H1 (cell line): ENCODE measurements around the gene PDE4D. TPM values are rescaled to one million over a fixed set of nuclear protein-coding genes. Genes with fewer than 3 reads are reported as not detected.

Source experiments
- BACH1 ChIP-seq: IDR thresholded peaks from 2 replicates; pipeline ENCODE4 v1.6.1; 2012; ENCODE audit warnings: low read length, improper control_type of control experiment
- KDM1A ChIP-seq: fragments of 200-600, 300-600 bp; sonication (generic); IDR thresholded peaks from 2 replicates; pipeline ENCODE4 v1.7.1; 2016; ENCODE audit warnings: mild to moderate bottlenecking, low read length, borderline replicate concordance
- KDM4A ChIP-seq: IDR thresholded peaks from one replicate; pipeline ENCODE4 v1.7.1; 2012; ENCODE audit warnings: low read depth, mild to moderate bottlenecking, moderate library complexity, low read length, inconsistent platforms; ENCODE audit not compliant: severe bottlenecking
- RBBP5 ChIP-seq: IDR thresholded peaks from 2 replicates; pipeline ENCODE4 v1.7.1; 2012; ENCODE audit warnings: low read depth, mild to moderate bottlenecking, inconsistent platforms, low read length, moderate library complexity, borderline replicate concordance
- SIN3A ChIP-seq, 2 experiments: IDR thresholded peaks in 1 of 2; conservative IDR thresholded peaks in 1 of 2; 2 replicates each; pipeline ENCODE4 v1.6.1; 2011 to 2012; ENCODE audit warnings: low read length in 2 of 2, improper control_type of control experiment in 1 of 2, low read depth in 1 of 2, mild to moderate bottlenecking in 1 of 2
- SIX5 ChIP-seq: IDR thresholded peaks from 2 replicates; pipeline ENCODE4 v1.6.1; 2011; ENCODE audit warnings: mild to moderate bottlenecking, low read depth, low read length
- TEAD4 ChIP-seq: IDR thresholded peaks from 2 replicates; pipeline ENCODE4 v1.6.1; 2012; ENCODE audit warnings: low read depth, low read length, inconsistent platforms, mixed read lengths
- polyA plus RNA-seq, 7 experiments: library from polyadenylated mRNA; depleted of rRNA in 3 of 7; stranded (reverse) in 5 of 7; unstranded in 2 of 7; fragments of >200 nt in 5 of 7; fragments of 200-250 nt in 2 of 7; gene quantifications; 1 replicate in 5 of 7; 2 replicates in 1 of 7; 4 replicates in 1 of 7; pipeline versions ENCODE4 v1.2.1 to v1.2.3, GENCODE V29; 2011 to 2013; ENCODE audit warnings: missing spikeins in 2 of 7, mixed read lengths in 2 of 7
- total RNA-seq: library from RNA; stranded (reverse); fragmentation: NEBNext Ultra II Directional; extraction: Animal tissue kit (Norgen Biotek cat#: 25700); gene quantifications from 2 replicates; pipeline ENCODE4 v1.2.1, GENCODE V29; 2021
- TF ChIP-seq, protein P1 (sequence below): fragments of 300-600 bp; sonication (generic); IDR thresholded peaks from 2 replicates; pipeline ENCODE4 v1.7.1; 2012; ENCODE audit warnings: low read length, moderate library complexity, mild to moderate bottlenecking, inconsistent platforms; ENCODE audit not compliant: insufficient replicate concordance

Gene PDE4D
- total and polyA plus RNA-seq, 2 of the 8 experiments (the other 6 are each of a cell fraction or from before 2014, with no cell fraction given), result 2.3 to 3.7 TPM

DNA sequence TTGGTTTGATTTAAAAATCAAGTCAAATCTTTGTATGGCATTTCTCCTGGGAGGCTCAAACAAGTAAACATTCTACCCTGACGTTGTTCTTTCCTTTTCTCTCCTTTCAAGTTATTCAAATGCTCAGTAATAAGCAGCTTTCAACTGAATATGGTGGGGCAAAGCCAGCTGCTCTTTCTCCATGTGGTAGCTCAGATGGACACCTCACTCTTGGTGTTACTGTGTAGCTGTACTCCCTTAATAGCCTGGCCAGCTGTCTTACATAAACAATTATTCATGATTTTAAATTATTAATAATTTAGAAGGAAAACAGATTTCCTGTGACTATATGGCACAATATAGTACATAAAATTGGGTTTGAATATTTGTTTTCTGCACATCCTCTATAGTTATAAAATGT, 165.2 kb downstream of the PDE4D start (continued):
- TF ChIP-seq, protein P1, sequence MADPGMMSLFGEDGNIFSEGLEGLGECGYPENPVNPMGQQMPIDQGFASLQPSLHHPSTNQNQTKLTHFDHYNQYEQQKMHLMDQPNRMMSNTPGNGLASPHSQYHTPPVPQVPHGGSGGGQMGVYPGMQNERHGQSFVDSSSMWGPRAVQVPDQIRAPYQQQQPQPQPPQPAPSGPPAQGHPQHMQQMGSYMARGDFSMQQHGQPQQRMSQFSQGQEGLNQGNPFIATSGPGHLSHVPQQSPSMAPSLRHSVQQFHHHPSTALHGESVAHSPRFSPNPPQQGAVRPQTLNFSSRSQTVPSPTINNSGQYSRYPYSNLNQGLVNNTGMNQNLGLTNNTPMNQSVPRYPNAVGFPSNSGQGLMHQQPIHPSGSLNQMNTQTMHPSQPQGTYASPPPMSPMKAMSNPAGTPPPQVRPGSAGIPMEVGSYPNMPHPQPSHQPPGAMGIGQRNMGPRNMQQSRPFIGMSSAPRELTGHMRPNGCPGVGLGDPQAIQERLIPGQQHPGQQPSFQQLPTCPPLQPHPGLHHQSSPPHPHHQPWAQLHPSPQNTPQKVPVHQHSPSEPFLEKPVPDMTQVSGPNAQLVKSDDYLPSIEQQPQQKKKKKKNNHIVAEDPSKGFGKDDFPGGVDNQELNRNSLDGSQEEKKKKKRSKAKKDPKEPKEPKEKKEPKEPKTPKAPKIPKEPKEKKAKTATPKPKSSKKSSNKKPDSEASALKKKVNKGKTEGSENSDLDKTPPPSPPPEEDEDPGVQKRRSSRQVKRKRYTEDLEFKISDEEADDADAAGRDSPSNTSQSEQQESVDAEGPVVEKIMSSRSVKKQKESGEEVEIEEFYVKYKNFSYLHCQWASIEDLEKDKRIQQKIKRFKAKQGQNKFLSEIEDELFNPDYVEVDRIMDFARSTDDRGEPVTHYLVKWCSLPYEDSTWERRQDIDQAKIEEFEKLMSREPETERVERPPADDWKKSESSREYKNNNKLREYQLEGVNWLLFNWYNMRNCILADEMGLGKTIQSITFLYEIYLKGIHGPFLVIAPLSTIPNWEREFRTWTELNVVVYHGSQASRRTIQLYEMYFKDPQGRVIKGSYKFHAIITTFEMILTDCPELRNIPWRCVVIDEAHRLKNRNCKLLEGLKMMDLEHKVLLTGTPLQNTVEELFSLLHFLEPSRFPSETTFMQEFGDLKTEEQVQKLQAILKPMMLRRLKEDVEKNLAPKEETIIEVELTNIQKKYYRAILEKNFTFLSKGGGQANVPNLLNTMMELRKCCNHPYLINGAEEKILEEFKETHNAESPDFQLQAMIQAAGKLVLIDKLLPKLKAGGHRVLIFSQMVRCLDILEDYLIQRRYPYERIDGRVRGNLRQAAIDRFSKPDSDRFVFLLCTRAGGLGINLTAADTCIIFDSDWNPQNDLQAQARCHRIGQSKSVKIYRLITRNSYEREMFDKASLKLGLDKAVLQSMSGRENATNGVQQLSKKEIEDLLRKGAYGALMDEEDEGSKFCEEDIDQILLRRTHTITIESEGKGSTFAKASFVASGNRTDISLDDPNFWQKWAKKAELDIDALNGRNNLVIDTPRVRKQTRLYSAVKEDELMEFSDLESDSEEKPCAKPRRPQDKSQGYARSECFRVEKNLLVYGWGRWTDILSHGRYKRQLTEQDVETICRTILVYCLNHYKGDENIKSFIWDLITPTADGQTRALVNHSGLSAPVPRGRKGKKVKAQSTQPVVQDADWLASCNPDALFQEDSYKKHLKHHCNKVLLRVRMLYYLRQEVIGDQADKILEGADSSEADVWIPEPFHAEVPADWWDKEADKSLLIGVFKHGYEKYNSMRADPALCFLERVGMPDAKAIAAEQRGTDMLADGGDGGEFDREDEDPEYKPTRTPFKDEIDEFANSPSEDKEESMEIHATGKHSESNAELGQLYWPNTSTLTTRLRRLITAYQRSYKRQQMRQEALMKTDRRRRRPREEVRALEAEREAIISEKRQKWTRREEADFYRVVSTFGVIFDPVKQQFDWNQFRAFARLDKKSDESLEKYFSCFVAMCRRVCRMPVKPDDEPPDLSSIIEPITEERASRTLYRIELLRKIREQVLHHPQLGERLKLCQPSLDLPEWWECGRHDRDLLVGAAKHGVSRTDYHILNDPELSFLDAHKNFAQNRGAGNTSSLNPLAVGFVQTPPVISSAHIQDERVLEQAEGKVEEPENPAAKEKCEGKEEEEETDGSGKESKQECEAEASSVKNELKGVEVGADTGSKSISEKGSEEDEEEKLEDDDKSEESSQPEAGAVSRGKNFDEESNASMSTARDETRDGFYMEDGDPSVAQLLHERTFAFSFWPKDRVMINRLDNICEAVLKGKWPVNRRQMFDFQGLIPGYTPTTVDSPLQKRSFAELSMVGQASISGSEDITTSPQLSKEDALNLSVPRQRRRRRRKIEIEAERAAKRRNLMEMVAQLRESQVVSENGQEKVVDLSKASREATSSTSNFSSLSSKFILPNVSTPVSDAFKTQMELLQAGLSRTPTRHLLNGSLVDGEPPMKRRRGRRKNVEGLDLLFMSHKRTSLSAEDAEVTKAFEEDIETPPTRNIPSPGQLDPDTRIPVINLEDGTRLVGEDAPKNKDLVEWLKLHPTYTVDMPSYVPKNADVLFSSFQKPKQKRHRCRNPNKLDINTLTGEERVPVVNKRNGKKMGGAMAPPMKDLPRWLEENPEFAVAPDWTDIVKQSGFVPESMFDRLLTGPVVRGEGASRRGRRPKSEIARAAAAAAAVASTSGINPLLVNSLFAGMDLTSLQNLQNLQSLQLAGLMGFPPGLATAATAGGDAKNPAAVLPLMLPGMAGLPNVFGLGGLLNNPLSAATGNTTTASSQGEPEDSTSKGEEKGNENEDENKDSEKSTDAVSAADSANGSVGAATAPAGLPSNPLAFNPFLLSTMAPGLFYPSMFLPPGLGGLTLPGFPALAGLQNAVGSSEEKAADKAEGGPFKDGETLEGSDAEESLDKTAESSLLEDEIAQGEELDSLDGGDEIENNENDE, result no peak
- TF ChIP-seq KDM1A (no peak), SIX5 (no peak), BACH1 (no peak), SIN3A (conservative IDR thresholded peaks at IDR 0.05 in 1 of 2, IDR thresholded peaks at IDR 0.05 in 1 of 2; ENCODE audit: low read depth in 1 of 2, low read length in 2 of 2) (no peak), KDM4A (no peak), RBBP5 (no peak), TEAD4 (no peak)
